Raji (cell line): ENCODE data around the gene RAB42.

Source experiments
- POLR2A ChIP-seq: IDR thresholded peaks from 2 replicates; pipeline ENCODE4 v1.6.1; 2011; ENCODE audit warnings: low read depth, low read length, control low read depth; ENCODE audit not compliant: insufficient read depth

Gene RAB42

GRCh38 chr1:28642056-28642846 is 50.2 kb downstream of the RAB42 start:
- TF ChIP-seq POLR2A = no peak

GRCh38 chr1:28642847-28643635 is 51.0 kb downstream of the RAB42 start, which contains the start of gene TAF12:
TSS of gene TAF12 (minus strand) at chr1:28643067. CDS start at chr1:28622081, 20,986 bp downstream.
- peak; percentile 100 for TF ChIP-seq POLR2A

- TF ChIP-seq POLR2A = no peak
These were observed 52.4 kb downstream of the RAB42 start for GRCh38 chr1:28644494-28644893.
